Testis (tissue), 3 donors: Measurements from ENCODE around the gene GRHPR. TPM values are rescaled to one million over a fixed set of nuclear protein-coding genes. Genes with fewer than 3 reads are reported as not detected.

Source experiments
- DNase-seq: peaks from one replicate; pipeline ENCODE4 v3.0.0-alpha.2; 2019
- H3K27ac ChIP-seq, 2 donors: fragments of 200-600 bp; sonication (generic); one replicate each; pipeline ENCODE4 v1.5.1; 2019
- H3K27me3 ChIP-seq: fragments of 200-600 bp; sonication (generic); one replicate; pipeline ENCODE4 v1.5.1; 2019
- H3K36me3 ChIP-seq: fragments of 200-600 bp; sonication (generic); one replicate; pipeline ENCODE4 v1.5.1; 2017; ENCODE audit warnings: low read depth; ENCODE audit errors: missing control alignments
- H3K4me1 ChIP-seq: fragments of 200-600 bp; sonication (generic); one replicate; pipeline ENCODE4 v1.5.1; 2019
- H3K4me3 ChIP-seq, 2 donors: fragments of 200-600 bp; sonication (generic); one replicate each; pipeline ENCODE4 v1.5.1; 2017 to 2019
- H3K9me3 ChIP-seq: fragments of 200-600 bp; sonication (generic); one replicate; pipeline ENCODE4 v1.5.1; 2017
- CTCF ChIP-seq, 3 experiments: fragments of 450-650 bp in 2 of 3; fragments of 200-600 bp in 1 of 3; sonication (generic) in 1 of 3; IDR thresholded peaks; one replicate each; pipeline ENCODE4 v1.5.1; 2016 to 2019; ENCODE audit warnings: antibody characterized with exemption in 3 of 3, mild to moderate bottlenecking in 2 of 3, moderate library complexity in 1 of 3
- POLR2A ChIP-seq: fragments of 450-650 bp; IDR thresholded peaks from one replicate; pipeline ENCODE4 v1.6.1; 2017; ENCODE audit warnings: antibody characterized with exemption, mild to moderate bottlenecking, moderate library complexity
- WGBS, 2 donors: methylation state at CpG; one replicate each; pipeline ENCODE4 v1.1.5; 2018; 5-methylcytosine and 5-hydroxymethylcytosine counted together
- intact Hi-C: fragments of 100-400 bp; cut with DNase I; formaldehyde crosslinking; loops from one replicate; pipeline ENCODE4 v1.15.1; 2023; ENCODE audit warnings: low total_unique reads
- polyA plus RNA-seq: library from polyadenylated mRNA; stranded (reverse); fragments of 350-450 nt; fragmentation: Illumina TruSeq; extraction: RNeasy Lipid Tissue Mini Kit (QIAGEN cat#74804); gene quantifications from one replicate; pipeline ENCODE4 v1.2.3, GENCODE V29; 2014; ENCODE audit warnings: low read depth, low replicate concordance; ENCODE audit not compliant: insufficient read depth
- total RNA-seq, 2 donors: library from RNA; depleted of rRNA; stranded (reverse); fragments of >200 nt; gene quantifications; one replicate each; pipeline ENCODE4 v1.2.3, GENCODE V29; 2016

The GRHPR gene
- total and polyA plus RNA-seq, 3 donors from 2014 or later, result 130 to 262 (median 195) TPM

- WGBS, 2 donors, result 78 to 89% methylated on average over 2 to 3 of the region's 3 CpGs
- no peaks in the 10 kb centered on the region for H3K36me3 ChIP-seq
- H3K9me3 ChIP-seq, result no peaks in the 10 kb centered on the region
- no peak overlapping the region for H3K27ac ChIP-seq
- peaks cover 11% of the 10 kb centered on the region for H3K4me1 ChIP-seq
- no peak overlapping the region for H3K4me3 ChIP-seq
- TF ChIP-seq CTCF (IDR thresholded peaks at IDR 0.05), result no peak
- no peak for TF ChIP-seq POLR2A
- no peaks in the 10 kb centered on the region for H3K27me3 ChIP-seq
- no peak for DNase-seq
- intact Hi-C loops, result no loop called here
Measured at GRCh38 chr9:37438359-37438758, 15.9 kb downstream of the GRHPR start.

GRCh38 chr9:37441776-37442370, 19.4 kb downstream of the GRHPR start:
- H3K27me3 ChIP-seq, result no peaks in the 10 kb centered on the region
- no peak overlapping the region for H3K27ac ChIP-seq
- H3K4me3 ChIP-seq, result no peak overlapping the region
- WGBS, 2 donors, result 93 to 96% methylated on average over 15 to 21 of the region's 21 CpGs
- intact Hi-C loops, result no loop called here
- no peak for DNase-seq
- H3K4me1 ChIP-seq, result no peaks in the 10 kb centered on the region
- H3K9me3 ChIP-seq, result no peaks in the 10 kb centered on the region
- TF ChIP-seq POLR2A, result no peak
- TF ChIP-seq CTCF (IDR thresholded peaks at IDR 0.05), result no peak
- no peaks in the 10 kb centered on the region for H3K36me3 ChIP-seq

DNA sequence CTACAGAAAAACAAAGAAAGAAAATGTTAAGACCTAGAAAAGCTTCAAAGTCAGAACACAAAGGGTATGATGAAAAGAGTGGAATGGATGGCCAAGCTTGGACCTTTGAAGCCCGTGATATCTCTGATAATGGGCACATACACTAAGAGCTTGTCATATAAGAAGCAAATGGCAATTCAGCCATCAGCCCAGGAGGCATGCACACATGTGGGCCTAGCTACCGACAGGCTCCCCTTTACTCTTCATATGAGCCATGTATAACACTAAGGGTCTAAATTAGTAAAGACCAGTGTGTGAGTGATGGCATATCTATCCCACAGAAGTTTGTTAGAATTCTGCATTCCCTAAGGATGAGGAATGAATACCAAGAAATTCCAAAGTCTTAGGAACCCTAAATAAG, 20.1 kb downstream of the GRHPR start:
- H3K27ac ChIP-seq, result no peak overlapping the region
- H3K4me3 ChIP-seq, result no peak overlapping the region
- WGBS, 2 donors, result 93 to 98% methylated on average over 2 of the region's 2 CpGs
- intact Hi-C loops, result no loop called here
- TF ChIP-seq CTCF (IDR thresholded peaks at IDR 0.05) (no peak), POLR2A (no peak)
- no peak for DNase-seq
- no peaks in the 10 kb centered on the region for H3K9me3 ChIP-seq
- H3K4me1 ChIP-seq, result no peaks in the 10 kb centered on the region
- no peaks in the 10 kb centered on the region for H3K36me3 ChIP-seq
- H3K27me3 ChIP-seq, result no peaks in the 10 kb centered on the region

- no peaks in the 10 kb centered on the region for H3K27me3 ChIP-seq
- no peak for TF ChIP-seq POLR2A
- no peak for TF ChIP-seq CTCF (IDR thresholded peaks at IDR 0.05)
- no peaks in the 10 kb centered on the region for H3K9me3 ChIP-seq
- 93 to 97% methylated on average over 5 of the region's 5 CpGs for WGBS, 2 donors
- no peak overlapping the region for H3K4me3 ChIP-seq
- no peaks in the 10 kb centered on the region for H3K4me1 ChIP-seq
- intact Hi-C loops, result no loop called here
- H3K27ac ChIP-seq, result no peak overlapping the region
- no peak for DNase-seq
- H3K36me3 ChIP-seq, result no peaks in the 10 kb centered on the region
Measured at GRCh38 chr9:37443566-37443965, 21.1 kb downstream of the GRHPR start.

GRCh38 chr9:37444890-37445289, 22.4 kb downstream of the GRHPR start:
- 81 to 84% methylated on average over 2 of the region's 2 CpGs for WGBS, 2 donors
- no peak for DNase-seq
- Histone ChIP-seq H3K4me3 (no peak overlapping the region), H3K4me1 (no peaks in the 10 kb centered on the region), H3K9me3 (no peaks in the 10 kb centered on the region), H3K27me3 (no peaks in the 10 kb centered on the region), H3K36me3 (no peaks in the 10 kb centered on the region), H3K27ac (no peak overlapping the region)
- TF ChIP-seq POLR2A (no peak), CTCF (IDR thresholded peaks at IDR 0.05) (no peak)
- intact Hi-C loops, result no loop called here
